Calu3 (cell line): ENCODE results near the gene F5. TPM values are rescaled to one million over a fixed set of nuclear protein-coding genes. Genes with fewer than 3 reads are reported as not detected.

Source experiments
- BruUV-seq: library from RNA; stranded (reverse); fragments of 400-500 nt; replicated peaks from 2 replicates; lab custom pipeline; 2021; lab: Mats Ljungman, UMichigan
- CTCF ChIA-PET: fragments of 300-600 bp; sonication (Branson Sonifier 250); formaldehyde crosslinking; loops from one replicate; lab custom pipeline; 2022; ENCODE audit warnings: antibody characterized with exemption; lab: Charles Lee
- DNase-seq: peaks from one replicate; pipeline ENCODE4 v3.0.0; 2022
- H3K27ac Mint-ChIP-seq: one replicate; pipeline ENCODE4 v1.8.0; 2022; ENCODE audit warnings: mixed read lengths; ENCODE audit not compliant: unreplicated experiment
- H3K27me3 Mint-ChIP-seq: one replicate; pipeline ENCODE4 v1.8.0; 2022; ENCODE audit warnings: mixed read lengths; ENCODE audit not compliant: unreplicated experiment
- H3K36me3 Mint-ChIP-seq: one replicate; pipeline ENCODE4 v1.8.0; 2022; ENCODE audit warnings: mild to moderate bottlenecking, moderate library complexity, mixed read lengths; ENCODE audit not compliant: insufficient read depth, unreplicated experiment
- H3K4me1 Mint-ChIP-seq: one replicate; pipeline ENCODE4 v1.8.0; 2022; ENCODE audit warnings: mild to moderate bottlenecking, low read depth, mixed read lengths; ENCODE audit not compliant: unreplicated experiment
- H3K4me3 Mint-ChIP-seq: one replicate; pipeline ENCODE4 v1.8.0; 2022; ENCODE audit warnings: mild to moderate bottlenecking, low read depth, moderate library complexity, mixed read lengths; ENCODE audit not compliant: unreplicated experiment
- H3K9me3 Mint-ChIP-seq: one replicate; pipeline ENCODE4 v1.8.0; 2022; ENCODE audit warnings: low read depth, mixed read lengths; ENCODE audit not compliant: unreplicated experiment
- CTCF ChIP-seq: fragments of 200-600 bp; IDR thresholded peaks from one replicate; pipeline ENCODE4 v1.8.0; 2022; ENCODE audit warnings: antibody characterized with exemption; ENCODE audit not compliant: unreplicated experiment
- intact Hi-C: fragments of 100-400 bp; cut with micrococcal nuclease; formaldehyde crosslinking; loops from one replicate; pipeline ENCODE4 v1.10.0; 2022; ENCODE audit not compliant: unreplicated experiment
- total RNA-seq: library from RNA; stranded (reverse); gene quantifications from 2 replicates; pipeline ENCODE4 v1.2.3, GENCODE V29; 2022

Gene F5
- total RNA-seq, 1 experiment from 2014 or later = 8.1 TPM

- DNase-seq = no peak
- no peaks in the 10 kb centered on the region for H3K27me3 Mint-ChIP-seq
- no peak overlapping the region for H3K27ac Mint-ChIP-seq
- intact Hi-C loops = no loop called here
- BruUV-seq = no TSS peak
- H3K9me3 Mint-ChIP-seq = no peaks in the 10 kb centered on the region
- H3K4me1 Mint-ChIP-seq = no peaks in the 10 kb centered on the region
- H3K4me3 Mint-ChIP-seq = no peak overlapping the region
- TF ChIP-seq CTCF = no peak
- CTCF ChIA-PET = interaction anchor here (1.3 kb wide), 1 partner anchor 12 kb away, joined by 4 read pairs; no protein-coding TSS in a partner anchor
- no peaks in the 10 kb centered on the region for H3K36me3 Mint-ChIP-seq
Measured at GRCh38 chr1:169557131-169557530, 29.1 kb downstream of the F5 start.

DNA sequence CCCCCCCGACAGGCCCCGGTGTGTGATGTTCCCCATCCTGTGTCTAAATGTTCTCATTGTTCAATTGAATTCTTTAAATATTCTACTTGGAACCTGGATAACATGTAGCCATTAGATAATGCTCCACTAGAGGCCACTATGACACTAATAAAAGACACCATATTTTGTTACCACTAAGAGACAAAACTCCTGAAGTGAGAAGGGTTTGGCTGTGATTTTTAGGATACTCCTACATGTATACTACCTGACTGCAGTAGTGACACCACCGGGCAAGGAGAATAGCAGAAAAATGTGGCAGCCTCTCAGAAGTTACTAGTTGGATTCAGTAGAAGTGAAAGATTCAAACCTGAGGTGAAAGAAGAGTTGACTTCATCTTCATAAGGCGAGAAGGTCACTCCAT is 36.0 kb downstream of the F5 start:
- peaks cover 12% of the 10 kb centered on the region for H3K4me1 Mint-ChIP-seq
- H3K27ac Mint-ChIP-seq = no peak overlapping the region

GRCh38 chr1:169548282-169548681 is 38.0 kb downstream of the F5 start:
- no peaks in the 10 kb centered on the region for H3K27me3 Mint-ChIP-seq
- DNase-seq = no peak
- BruUV-seq = no TSS peak
- H3K4me3 Mint-ChIP-seq = no peak overlapping the region
- TF ChIP-seq CTCF = no peak
- intact Hi-C loops = loop anchor here (5.0 kb wide), 2 partner anchors 181 to 946 kb away; partner anchors contain the start of genes BLZF1 and NME7
- CTCF ChIA-PET = no interaction called here
- peaks cover 12% of the 10 kb centered on the region for H3K4me1 Mint-ChIP-seq
- no peaks in the 10 kb centered on the region for H3K9me3 Mint-ChIP-seq
- H3K27ac Mint-ChIP-seq = no peak overlapping the region
- H3K36me3 Mint-ChIP-seq = no peaks in the 10 kb centered on the region

More for the DNA sequence above, 36.0 kb downstream of the F5 start:
- Mint-ChIP-seq H3K27me3 (no peaks in the 10 kb centered on the region), H3K9me3 (no peaks in the 10 kb centered on the region), H3K36me3 (no peaks in the 10 kb centered on the region), H3K4me3 (no peak overlapping the region)
- peak; percentile 13 for DNase-seq
- CTCF ChIA-PET = no interaction called here
- peak; percentile 42 for TF ChIP-seq CTCF
- BruUV-seq = no TSS peak
- intact Hi-C loops = loop anchor here (1.0 to 2.0 kb wide), 3 partner anchors 37 to 259 kb away; partner anchors contain the start of genes F5 and SELL

DNA sequence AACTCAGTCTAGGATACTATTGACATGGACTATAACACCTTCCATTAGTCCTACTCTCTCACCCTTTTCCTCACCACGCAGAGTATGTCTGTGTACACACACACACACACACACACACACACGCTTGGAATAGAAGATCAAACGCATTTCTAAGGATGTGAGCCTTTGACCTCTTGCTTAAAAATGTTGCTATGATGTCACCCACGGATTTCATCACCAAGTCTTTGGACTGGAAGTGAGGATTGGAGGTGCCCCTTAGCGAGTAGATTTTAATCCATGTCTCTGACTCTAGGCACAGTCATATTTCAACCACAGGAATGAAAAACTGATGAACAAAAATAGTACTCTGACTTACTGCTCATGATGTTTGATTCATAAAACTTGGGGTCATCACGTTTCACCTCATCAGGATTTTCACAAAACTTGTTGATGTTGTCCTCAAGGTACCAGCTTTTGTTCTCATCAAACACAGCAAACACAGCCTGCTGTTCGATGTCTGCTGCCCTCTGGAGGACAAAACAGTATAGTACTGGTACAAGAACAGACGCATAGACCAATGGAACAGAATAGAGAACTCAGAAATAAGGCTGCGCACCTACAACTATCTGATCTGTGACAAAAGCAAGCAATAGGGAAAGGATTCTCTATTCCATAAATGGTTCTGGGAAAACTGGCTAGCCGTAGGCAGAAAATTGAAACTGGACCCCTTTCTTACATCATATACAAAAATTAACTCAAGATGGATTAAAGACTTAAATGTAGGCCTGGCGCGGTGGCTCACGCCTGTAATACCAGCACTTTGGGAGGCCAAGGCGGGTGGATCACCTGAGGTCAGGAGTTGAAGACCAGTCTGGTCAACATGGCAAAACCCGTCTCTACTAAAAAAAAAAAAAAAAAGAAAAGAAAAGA is 39.9 kb downstream of the F5 start:
- no peaks in the 10 kb centered on the region for H3K36me3 Mint-ChIP-seq
- BruUV-seq = no TSS peak
- peak; percentile 74 for DNase-seq
- intact Hi-C loops = loop anchor here (1.0 to 5.0 kb wide), 4 partner anchors 60 to 944 kb away; partner anchors contain the start of genes BLZF1 and NME7
- H3K27me3 Mint-ChIP-seq = no peaks in the 10 kb centered on the region
- H3K4me3 Mint-ChIP-seq = no peak overlapping the region
- CTCF ChIA-PET = interaction anchor here (0.5 to 1.7 kb wide), 17 partner anchors 15 to 943 kb away, joined by 3 to 15 read pairs (median 4); partner anchors contain the start of genes BLZF1, F5 and SLC19A2
- H3K4me1 Mint-ChIP-seq = peaks cover 12% of the 10 kb centered on the region
- TF ChIP-seq CTCF = peak; percentile 71
- no peaks in the 10 kb centered on the region for H3K9me3 Mint-ChIP-seq
- H3K27ac Mint-ChIP-seq = no peak overlapping the region
